Skin epidermis (tissue), 12 donors: ENCODE results near the gene FLT4.

Experiments used
- H3K27ac ChIP-seq, 21 experiments: fragments of 200-600 bp; sonication (generic) in 11 of 21; one replicate each; pipeline ENCODE4 v1.5.0; 2020; ENCODE audit warnings: mild to moderate bottlenecking in 3 of 21, inconsistent platforms in 2 of 21, moderate library complexity in 2 of 21
- H3K4me3 ChIP-seq, 7 experiments: fragments of 200-600 bp; sonication (generic) in 2 of 7; one replicate each; pipeline ENCODE4 v1.5.0; 2020; ENCODE audit warnings: inconsistent platforms in 2 of 7, mild to moderate bottlenecking in 2 of 7, moderate library complexity in 1 of 7

FLT4 gene

GRCh38 chr5:180644129-180644824, 5.1 kb downstream of the FLT4 start:
- no peak overlapping the region for H3K4me3 ChIP-seq
- no peak overlapping the region for H3K27ac ChIP-seq

- Histone ChIP-seq H3K27ac (no peak overlapping the region), H3K4me3 (no peak overlapping the region)
Measured at GRCh38 chr5:180643191-180643851, 6.1 kb downstream of the FLT4 start.

GRCh38 chr5:180642779-180643178, 6.6 kb downstream of the FLT4 start:
- no peak overlapping the region for H3K4me3 ChIP-seq
- H3K27ac ChIP-seq, result no peak overlapping the region

GRCh38 chr5:180642181-180642775, 7.1 kb downstream of the FLT4 start:
- no peak overlapping the region for H3K4me3 ChIP-seq
- no peak overlapping the region for H3K27ac ChIP-seq

GRCh38 chr5:180641566-180641900, 7.9 kb downstream of the FLT4 start:
- H3K4me3 ChIP-seq, result no peak overlapping the region
- H3K27ac ChIP-seq, result no peak overlapping the region

- Histone ChIP-seq H3K27ac (no peak overlapping the region), H3K4me3 (no peak overlapping the region)
Measured at GRCh38 chr5:180640861-180641565, 8.4 kb downstream of the FLT4 start.

- Histone ChIP-seq H3K27ac (no peak overlapping the region), H3K4me3 (no peak overlapping the region)
Measured at GRCh38 chr5:180640611-180640860, 8.9 kb downstream of the FLT4 start.

GRCh38 chr5:180639741-180640610, 9.4 kb downstream of the FLT4 start:
- no peak overlapping the region for H3K27ac ChIP-seq
- no peak overlapping the region for H3K4me3 ChIP-seq

GRCh38 chr5:180639287-180639686, 10.1 kb downstream of the FLT4 start:
- Histone ChIP-seq H3K4me3 (no peak overlapping the region), H3K27ac (no peak overlapping the region)

GRCh38 chr5:180637962-180638680, 11.3 kb downstream of the FLT4 start:
- Histone ChIP-seq H3K4me3 (no peak overlapping the region), H3K27ac (no peak overlapping the region)

- H3K27ac ChIP-seq, result no peak overlapping the region
Measured at GRCh38 chr5:180636403-180637075, 12.9 kb downstream of the FLT4 start.

GRCh38 chr5:180636016-180636402, 13.4 kb downstream of the FLT4 start:
- Histone ChIP-seq H3K4me3 (no peak overlapping the region), H3K27ac (no peak overlapping the region)

More at GRCh38 chr5:180636403-180637075, 12.9 kb downstream of the FLT4 start:
- H3K4me3 ChIP-seq, result no peak overlapping the region

GRCh38 chr5:180633283-180634177, 15.9 kb downstream of the FLT4 start:
- Histone ChIP-seq H3K4me3 (no peak overlapping the region), H3K27ac (no peak overlapping the region)

GRCh38 chr5:180632768-180633167, 16.6 kb downstream of the FLT4 start:
- no peak overlapping the region for H3K27ac ChIP-seq
- H3K4me3 ChIP-seq, result no peak overlapping the region

- H3K27ac ChIP-seq, result no peak overlapping the region
Measured at GRCh38 chr5:180631549-180632383, 17.6 kb downstream of the FLT4 start.

GRCh38 chr5:180630426-180630825, 19.0 kb downstream of the FLT4 start:
- Histone ChIP-seq H3K4me3 (no peak overlapping the region), H3K27ac (no peak overlapping the region)

More at GRCh38 chr5:180631549-180632383, 17.6 kb downstream of the FLT4 start:
- no peak overlapping the region for H3K4me3 ChIP-seq

GRCh38 chr5:180629831-180630382, 19.5 kb downstream of the FLT4 start:
- Histone ChIP-seq H3K27ac (no peak overlapping the region), H3K4me3 (no peak overlapping the region)
